Epidermal melanocyte (primary cell): Measurements from ENCODE around the gene SCUBE1.
"Not testable (repeated sequence)": the region's sequence is repeated elsewhere in the genome, so short reads cannot be mapped to it uniquely, and the experiment has no call there.

Source experiments
- DNase-seq: peaks from one replicate; pipeline ENCODE4 v3.0.0; 2011; ENCODE audit warnings: low spot score; ENCODE audit not compliant: insufficient read length

Gene SCUBE1

GRCh38 chr22:43281394-43281793 lies 61.8 kb downstream of the SCUBE1 start:
- DNase-seq, result no peak

DNA sequence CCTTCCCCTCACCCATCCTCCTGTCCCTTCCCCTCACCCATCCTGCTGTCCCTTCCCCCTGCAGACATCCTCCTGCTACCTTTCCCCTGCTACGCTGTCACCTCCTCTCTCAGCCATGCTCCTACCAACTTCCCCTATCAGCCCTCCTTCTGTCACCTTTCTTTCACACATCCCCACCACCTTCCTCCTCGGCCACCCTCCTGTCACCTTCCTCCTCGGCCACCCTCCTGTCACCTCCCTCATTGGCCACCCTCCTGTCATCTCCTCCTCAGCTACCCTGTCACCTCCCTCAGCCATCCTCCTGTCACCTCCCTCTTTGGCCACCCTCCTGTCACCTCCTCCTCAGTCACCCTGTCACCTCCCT lies 62.7 kb downstream of the SCUBE1 start:
- not testable (repeated sequence) for DNase-seq

DNA sequence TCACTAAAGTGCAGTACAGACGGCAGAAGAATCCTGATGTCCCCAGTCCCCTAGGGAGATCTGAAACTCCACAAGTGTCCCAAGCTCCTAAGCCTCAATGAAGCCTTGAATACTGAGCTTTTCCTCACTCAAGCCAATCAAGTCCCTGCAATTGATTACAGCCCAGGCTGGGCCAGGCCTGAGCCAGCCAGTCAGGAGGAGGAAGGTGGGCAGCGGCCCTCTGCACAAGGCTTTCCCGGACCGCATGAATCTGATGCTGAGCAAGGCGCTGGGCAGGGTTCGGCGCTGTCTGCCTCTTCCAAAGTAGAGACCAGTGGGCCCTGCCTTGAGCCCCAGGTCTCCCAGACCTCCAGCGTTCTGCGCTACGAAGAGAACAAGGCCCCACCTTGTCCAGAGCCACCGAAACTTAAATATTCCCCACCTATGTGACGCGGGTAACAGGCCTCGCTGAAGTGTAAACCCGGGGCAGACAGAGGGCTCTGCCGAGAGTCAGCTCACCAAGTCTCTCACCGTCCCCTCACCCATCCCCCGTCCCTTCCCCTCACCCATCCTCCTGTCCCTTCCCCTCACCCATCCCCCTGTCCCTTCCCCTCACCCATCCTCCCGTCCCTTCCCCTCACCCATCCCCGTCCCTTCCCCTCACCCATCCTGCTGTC lies 63.2 kb downstream of the SCUBE1 start:
- no peak for DNase-seq

GRCh38 chr22:43277987-43278601 lies 65.1 kb downstream of the SCUBE1 start:
- DNase-seq, result no peak

DNA sequence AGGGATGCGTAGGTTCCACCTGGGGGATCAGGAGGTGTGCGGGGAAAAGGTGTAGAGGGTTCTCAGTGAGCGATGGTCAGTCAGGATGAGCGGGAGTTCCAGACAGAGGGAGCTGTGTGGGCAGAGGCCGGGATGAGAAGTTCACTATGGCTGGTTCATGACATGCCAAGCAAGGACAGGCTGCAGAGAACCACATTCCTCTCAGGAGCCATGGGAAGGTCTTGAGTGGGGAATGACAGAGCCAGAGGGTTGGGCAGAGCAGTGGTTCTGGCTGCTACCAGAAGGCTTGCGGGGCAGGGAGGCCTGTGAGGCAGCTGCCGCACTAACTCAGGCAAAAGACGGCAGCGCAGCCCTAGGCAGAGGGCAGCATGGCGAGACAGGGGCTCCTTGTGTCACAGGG lies 66.1 kb downstream of the SCUBE1 start:
- no peak for DNase-seq

DNA sequence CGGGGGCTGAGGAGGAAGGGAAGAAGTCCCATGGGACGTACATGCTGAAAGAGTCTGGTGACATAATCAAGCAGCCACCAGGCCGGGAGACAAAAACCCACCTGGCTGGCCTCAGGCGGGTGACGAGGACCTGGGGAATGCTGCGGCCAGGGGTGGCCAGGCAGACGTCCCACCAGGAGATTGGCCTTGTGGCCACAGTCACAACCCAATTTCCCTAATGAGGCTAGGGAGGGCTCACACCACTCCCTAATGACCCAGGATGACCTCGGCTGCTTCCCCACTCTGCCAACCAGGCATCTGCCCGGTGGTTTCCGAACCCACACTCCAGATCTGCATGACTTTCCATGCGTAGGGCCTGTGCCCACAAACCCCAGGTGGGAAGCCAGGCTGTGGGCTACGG lies 66.9 kb downstream of the SCUBE1 start:
- no peak for DNase-seq

- no peak for DNase-seq
Observed at GRCh38 chr22:43275545-43276317, 67.4 kb downstream of the SCUBE1 start.

GRCh38 chr22:43274595-43275240 lies 68.5 kb downstream of the SCUBE1 start:
- no peak for DNase-seq

DNA sequence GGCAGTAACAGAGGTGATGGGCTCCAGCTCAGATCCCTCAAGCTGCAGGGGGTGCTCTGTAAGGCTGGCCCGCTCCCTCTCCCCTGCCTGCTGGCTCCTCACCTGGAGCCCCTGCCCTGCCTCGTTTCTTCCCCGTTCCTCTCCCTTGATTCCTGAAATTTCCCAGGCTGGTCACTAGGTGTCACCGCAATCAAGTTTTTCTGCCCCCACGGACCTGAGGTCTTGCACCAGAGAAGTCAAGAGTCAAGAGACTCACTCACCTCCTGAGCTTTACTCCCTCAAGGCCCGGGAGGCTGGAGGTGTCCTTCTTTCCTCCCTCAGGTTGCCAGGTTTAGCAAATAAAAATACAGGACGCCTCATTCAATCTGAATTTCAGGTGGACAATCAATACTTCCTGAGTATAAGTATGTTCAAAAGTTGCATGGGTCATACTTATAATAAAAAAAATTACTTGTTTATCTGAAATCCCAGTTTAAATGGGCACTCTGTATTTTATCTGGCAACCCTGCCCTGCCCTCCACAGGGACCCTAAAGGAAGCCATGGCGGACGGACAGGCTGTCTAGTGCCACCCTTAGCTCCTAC lies 69.2 kb downstream of the SCUBE1 start:
- DNase-seq, result peak; percentile 87

GRCh38 chr22:43272869-43273318 lies 70.3 kb downstream of the SCUBE1 start:
- no peak for DNase-seq

DNA sequence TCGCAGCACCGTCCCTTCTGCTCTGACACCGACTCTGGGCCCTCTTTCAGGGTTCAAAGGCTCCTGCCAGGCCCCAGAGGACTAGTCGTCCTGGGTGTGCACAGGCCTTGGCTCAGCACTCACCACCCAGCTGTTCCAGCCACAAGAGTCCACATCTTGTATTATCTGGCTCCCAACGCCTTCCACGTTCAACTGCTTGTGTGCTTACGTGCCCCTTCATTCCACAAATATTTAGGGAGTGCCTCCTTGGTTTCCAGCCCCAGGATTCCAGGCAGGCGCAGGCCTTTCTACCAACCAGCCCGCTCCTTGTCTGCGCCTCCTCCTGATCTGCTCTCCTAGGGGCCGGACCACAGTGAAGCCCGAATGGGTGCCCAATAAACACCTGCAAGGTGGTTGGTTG lies 70.9 kb downstream of the SCUBE1 start:
- DNase-seq, result no peak

DNA sequence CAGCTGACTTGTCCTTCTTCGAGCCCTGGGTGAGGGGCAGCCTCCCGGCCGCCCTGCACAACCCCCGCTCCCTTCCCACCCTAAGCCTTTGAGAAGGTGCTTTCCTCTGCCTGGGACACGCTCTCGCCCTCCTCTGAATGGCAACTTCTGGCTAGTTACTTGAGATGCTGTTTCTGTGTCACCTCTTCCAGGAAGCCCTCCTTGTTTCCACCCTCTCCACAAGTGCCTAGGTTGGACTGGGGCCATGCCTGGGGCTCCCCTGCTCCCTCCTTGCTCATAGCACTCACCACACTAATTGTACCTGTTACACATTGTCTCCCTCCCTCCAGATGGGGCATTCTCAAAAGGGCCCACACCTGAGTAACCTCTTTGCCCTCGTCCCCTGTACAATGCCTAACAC lies 72.2 kb downstream of the SCUBE1 start:
- no peak for DNase-seq

- no peak for DNase-seq
Observed at GRCh38 chr22:43270314-43270908, 72.8 kb downstream of the SCUBE1 start.

- no peak for DNase-seq
Observed at GRCh38 chr22:43269646-43270045, 73.5 kb downstream of the SCUBE1 start.

- no peak for DNase-seq
Observed at GRCh38 chr22:43269246-43269645, 73.9 kb downstream of the SCUBE1 start.

DNA sequence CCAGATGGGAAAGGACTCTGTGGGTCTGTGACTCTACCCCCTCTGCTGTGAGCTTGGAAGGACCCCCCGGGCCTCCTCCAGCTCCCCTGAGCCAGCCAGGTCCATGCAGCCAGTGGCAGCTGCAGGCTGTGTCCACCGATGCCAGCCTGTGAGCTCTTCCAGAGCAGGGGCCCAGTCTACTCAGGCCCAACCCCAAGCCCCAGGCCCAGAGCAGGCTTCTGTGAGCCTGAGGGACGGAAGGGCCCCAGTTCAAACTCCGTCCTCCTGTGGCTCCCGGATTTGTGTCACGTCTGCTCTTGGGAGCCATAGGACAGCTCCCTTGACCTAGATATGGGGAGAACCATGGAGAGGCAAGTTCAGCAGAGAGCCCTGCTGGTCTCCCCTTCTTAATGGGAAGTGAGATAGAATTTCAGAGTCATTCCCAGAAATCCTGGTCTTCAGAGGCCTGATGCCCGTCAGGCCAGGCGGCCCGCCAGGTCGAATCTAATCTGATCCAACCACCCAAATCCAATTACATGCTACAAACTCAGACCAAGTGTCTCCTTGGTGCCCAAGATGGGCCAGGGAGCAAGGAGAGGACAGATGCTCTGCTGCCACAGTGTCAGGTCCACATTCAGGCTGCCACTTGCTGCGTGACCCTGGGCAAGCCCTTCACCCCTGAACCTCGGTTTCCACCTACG lies 75.1 kb downstream of the SCUBE1 start:
- no peak for DNase-seq

DNA sequence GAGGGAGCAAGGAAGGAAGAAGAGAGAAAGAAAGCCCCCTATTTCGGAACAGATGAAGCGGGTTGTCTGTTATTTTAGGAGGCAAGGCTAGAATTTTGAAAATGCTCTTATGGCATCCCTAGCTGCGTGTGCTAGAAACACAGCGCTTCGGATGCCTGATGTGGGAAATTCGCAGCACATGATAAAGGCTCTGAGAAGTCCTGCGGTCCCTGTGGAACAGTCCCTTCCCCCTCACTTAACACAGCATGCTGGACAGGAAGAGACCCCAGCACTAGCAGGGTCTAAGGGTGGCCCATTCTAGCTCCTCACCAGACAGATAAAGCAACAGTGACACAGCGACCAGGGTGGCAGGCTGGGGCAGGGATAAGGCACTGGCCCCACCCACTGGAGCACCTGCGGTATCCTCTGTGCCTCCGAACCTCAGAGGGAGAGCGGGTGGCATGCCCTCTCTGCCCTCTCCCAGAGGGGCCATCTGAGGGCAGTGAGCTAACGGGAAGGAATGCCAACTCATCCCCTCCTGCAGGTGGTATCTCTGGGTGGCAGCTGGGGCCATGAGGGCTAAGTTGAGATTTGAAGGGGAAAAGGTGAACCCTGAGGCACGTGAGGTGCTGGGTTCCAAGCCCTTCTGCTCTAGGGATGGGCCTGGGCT lies 75.7 kb downstream of the SCUBE1 start:
- DNase-seq, result no peak

- no peak for DNase-seq
Observed at GRCh38 chr22:43266076-43266475, 77.1 kb downstream of the SCUBE1 start.

GRCh38 chr22:43263645-43264514 lies 79.3 kb downstream of the SCUBE1 start:
- no peak for DNase-seq
